ENCODE results near the gene TRPC4.

The TRPC4 gene

DNA sequence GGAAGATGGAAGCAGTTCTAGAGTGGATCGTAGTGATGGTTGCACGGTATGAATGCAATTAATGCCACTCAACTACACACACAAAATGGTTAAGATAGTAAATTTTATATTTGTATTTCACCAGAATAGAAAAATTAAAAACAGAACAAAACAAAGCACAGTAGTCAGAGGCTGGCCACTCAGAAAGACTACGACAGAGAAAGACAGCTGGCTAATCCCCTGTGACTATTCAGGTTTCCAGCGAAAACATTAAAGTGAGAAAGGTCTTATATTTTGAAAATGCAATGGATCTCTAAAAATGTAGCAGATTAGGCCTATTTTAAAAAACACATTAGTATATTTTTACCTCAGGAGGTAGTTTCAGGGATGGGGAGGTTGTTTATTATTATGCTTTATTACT is 139.7 kb downstream of the TRPC4 start:
- no peak for DNase-seq (ENCODE audit: low read depth in 1 of 2, low spot score in 1 of 2)

DNA sequence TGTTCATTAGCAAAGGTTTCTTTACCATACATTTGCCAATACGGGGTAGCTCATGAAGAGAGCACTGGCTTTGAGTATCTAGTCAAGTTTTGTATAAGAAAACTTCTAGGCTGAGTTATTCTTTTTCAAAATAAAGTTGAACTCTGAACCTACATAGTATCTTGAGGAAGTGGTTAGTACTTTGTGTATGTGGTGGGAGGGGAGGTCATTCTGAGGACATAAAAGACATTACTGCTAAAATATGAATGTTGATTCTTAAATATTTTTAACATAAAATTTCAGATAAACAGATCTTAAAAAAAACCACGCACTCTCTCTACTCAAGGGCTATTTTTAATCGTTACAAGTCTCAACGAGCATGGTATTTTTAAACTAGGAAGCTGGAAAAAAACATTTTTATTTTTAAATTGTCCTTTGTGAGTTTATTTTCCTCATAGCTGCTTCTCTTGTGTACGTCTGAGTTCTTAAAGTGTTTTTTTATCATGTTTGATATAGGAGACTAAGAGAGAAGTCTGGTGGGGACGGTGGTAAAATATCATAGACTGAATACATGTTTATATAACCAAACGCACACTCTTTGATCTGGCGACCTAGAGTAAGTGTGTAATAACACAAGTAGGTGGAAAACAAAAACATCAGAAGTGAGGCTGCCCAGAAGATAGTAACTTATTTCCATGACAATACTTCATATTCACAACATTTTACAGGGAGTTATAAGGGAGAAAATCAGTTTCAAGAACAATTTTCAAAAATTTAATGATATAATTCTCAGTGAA is 153.0 kb downstream of the TRPC4 start:
- DNase-seq (ENCODE audit: low read depth in 1 of 2, low spot score in 1 of 2) = no peak

- no peak for DNase-seq (ENCODE audit: low read depth in 1 of 2, low spot score in 1 of 2)
Observed at GRCh38 chr13:37715606-37716015, 154.0 kb downstream of the TRPC4 start.

GRCh38 chr13:37709318-37709717 is 160.3 kb downstream of the TRPC4 start:
- no peak for DNase-seq (ENCODE audit: low read depth in 1 of 2, low spot score in 1 of 2)

- DNase-seq (ENCODE audit: low read depth in 1 of 2, low spot score in 1 of 2) = no peak
Observed at GRCh38 chr13:37707739-37708500, 161.7 kb downstream of the TRPC4 start.

- DNase-seq (ENCODE audit: low read depth in 1 of 2, low spot score in 1 of 2) = no peak
Observed at GRCh38 chr13:37706041-37706440, 163.5 kb downstream of the TRPC4 start.

DNA sequence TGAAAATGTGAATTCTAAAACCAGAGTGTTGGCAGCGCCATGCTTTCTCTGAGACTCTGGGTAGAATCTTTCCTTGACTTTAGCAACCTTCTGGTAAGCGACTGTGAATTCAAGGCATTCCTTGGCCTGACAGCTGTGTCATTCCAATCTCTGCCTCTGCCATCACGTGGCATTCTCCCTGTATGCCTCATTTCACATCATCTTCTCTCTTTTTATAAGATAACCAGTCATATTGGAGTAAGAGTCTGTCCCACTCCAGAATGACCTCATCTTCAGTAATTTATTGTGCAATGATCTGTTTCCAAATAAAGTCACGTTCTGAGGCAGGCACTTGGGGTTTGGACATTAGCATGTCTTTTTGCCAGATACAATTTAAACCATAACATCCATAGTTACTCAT is 167.6 kb downstream of the TRPC4 start:
- no peak for DNase-seq (ENCODE audit: low read depth in 1 of 2, low spot score in 1 of 2)

DNA sequence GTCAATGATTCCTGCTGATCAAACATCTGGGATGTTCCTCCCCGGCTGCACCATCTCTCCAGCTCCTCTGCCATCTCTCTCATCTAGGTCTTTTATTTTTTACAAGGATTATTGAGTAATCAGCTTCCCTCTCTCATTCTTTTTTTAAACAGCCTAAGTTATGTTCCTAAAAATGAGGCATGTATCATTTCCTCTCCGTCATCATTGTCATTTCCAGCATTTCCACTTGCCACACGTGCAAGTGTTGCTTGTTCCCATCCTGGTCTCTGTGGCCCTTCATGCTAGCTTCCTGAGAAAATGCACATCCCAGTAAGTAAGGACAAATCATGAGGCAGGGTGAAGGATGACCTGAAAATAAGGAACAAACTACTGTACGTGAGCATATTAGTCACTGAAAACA is 168.3 kb downstream of the TRPC4 start:
- DNase-seq (ENCODE audit: low read depth in 1 of 2, low spot score in 1 of 2) = no peak

GRCh38 chr13:37700887-37701286 is 168.7 kb downstream of the TRPC4 start:
- DNase-seq (ENCODE audit: low read depth in 1 of 2, low spot score in 1 of 2) = no peak

DNA sequence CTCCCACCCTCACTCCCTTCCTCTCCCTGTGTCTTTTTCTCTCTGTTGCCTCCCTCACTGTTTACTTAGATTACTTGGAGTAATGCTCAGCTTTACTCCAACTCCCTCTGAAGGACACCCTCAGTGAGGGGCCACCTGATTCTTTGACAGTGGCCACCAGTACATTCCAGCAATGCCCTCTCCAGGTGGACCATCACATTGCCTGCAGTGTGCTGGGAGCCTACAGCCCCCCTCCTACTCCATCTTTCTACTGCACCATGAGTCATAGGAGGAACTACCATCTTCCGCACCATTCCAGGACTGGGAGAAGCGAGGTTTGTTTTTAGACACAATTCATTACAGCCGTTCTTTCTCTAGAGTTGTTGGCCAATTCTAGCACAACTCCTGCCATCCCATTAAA is 174.4 kb downstream of the TRPC4 start:
- DNase-seq (ENCODE audit: low read depth in 1 of 2, low spot score in 1 of 2) = no peak

- DNase-seq (ENCODE audit: low read depth in 1 of 2, low spot score in 1 of 2) = no peak
Observed at GRCh38 chr13:37690361-37690760, 179.2 kb downstream of the TRPC4 start.

DNA sequence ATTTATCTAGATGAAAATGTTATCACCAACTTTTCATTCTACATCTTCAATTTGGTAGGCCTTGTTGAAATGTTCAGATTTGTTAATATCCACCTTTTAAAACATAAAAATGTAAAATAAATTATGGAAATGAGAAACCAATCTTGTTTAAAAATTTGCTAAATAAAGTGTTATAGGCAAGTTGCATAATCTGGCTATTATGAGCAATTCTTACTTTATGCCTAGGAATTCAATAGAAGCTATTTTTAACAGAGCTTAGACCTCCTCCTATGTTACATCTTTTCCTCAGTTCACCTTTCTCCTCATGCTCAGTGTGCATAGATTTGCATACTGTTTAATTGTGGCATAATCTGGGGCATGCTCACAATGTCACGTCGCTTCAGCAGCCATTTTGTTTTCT is 183.1 kb downstream of the TRPC4 start:
- DNase-seq (ENCODE audit: low read depth in 1 of 2, low spot score in 1 of 2) = no peak

GRCh38 chr13:37685206-37685605 is 184.4 kb downstream of the TRPC4 start:
- DNase-seq (ENCODE audit: low read depth in 1 of 2, low spot score in 1 of 2) = no peak

GRCh38 chr13:37682496-37682895 is 187.1 kb downstream of the TRPC4 start:
- no peak for DNase-seq (ENCODE audit: low read depth in 1 of 2, low spot score in 1 of 2)

- no peak for DNase-seq (ENCODE audit: low read depth in 1 of 2, low spot score in 1 of 2)
Observed at GRCh38 chr13:37681281-37682032, 188.1 kb downstream of the TRPC4 start.

GRCh38 chr13:37680137-37680536 is 189.4 kb downstream of the TRPC4 start:
- DNase-seq (ENCODE audit: low read depth in 1 of 2, low spot score in 1 of 2) = no peak

DNA sequence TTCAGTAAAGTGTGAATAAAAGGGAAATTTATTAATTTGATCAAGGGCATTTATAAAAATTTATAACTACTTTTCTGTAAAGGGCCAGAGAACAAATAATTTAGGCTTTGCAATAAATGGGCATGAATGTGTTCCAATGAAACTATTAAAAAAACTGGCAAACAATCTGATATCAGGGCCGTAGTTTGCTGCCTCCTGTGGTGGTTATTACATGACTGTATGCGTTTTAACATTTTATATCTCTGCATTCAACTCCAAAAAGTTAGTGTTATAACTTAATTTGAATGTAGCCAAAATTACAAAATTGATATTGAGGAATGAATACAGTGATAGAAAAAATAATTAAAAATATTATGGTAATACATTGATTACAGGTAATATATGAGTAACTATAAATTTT is 190.5 kb downstream of the TRPC4 start:
- DNase-seq (ENCODE audit: low read depth in 1 of 2, low spot score in 1 of 2) = no peak

GRCh38 chr13:37669845-37670244 is 199.7 kb downstream of the TRPC4 start:
- no peak for DNase-seq (ENCODE audit: low read depth in 1 of 2, low spot score in 1 of 2)

- no peak for DNase-seq (ENCODE audit: low read depth in 1 of 2, low spot score in 1 of 2)
Observed at GRCh38 chr13:37667702-37668101, 201.9 kb downstream of the TRPC4 start.

DNA sequence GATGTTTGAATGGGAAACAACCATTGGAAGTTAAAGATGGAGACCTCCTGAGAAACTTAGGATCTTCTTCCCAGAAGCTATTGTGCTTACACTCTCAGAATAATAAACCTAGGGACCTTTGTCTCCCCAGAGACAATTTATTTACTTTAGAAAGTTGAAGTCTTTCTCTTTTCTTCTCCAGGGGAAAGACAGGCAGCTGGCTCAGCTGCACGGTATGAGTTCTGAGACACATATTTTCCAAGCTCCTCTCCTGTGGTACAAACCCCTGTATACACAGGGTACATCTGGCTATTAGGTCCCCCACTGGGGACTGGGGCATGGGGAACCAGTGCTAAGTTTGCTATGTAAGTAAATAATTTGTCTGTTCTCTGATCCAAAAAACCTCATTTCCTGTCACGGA is 203.5 kb downstream of the TRPC4 start:
- no peak for DNase-seq (ENCODE audit: low read depth in 1 of 2, low spot score in 1 of 2)

DNA sequence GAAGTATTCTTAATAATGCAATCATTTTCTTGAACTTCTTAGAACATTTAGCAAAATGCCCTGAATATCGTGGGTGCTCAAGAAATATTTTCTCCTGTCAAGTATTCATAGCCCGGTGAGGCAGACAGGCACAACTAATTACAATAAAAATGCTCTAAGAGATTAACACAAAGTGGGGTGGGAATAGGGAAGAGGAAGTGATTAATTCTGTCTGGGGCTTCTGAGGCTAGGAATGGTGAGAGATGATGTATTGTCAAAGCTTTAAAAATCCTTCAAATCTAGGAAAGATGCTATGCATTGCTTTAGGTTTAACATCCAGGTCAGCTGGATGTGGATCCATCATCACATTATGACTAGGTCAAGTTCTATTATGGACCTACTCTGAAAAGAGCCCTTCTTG is 204.2 kb downstream of the TRPC4 start:
- no peak for DNase-seq (ENCODE audit: low read depth in 1 of 2, low spot score in 1 of 2)

DNA sequence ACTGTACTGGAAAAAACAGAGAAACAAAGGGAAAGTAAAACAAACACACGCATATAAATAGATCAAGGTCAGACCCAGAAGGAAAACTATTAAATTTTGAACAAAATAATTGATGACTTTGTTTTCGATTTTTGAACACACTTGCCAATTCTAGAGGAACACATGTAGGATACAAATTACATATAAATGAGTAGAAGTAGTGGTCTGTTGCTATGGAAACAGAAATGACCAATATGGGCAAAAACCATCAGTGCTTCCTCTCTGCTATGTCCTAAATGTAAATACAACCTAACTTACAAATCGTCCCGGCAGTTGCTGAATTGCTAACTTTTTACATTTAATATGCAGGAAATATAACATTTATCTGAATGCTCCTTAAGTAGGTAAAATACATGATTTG is 205.8 kb downstream of the TRPC4 start:
- no peak for DNase-seq (ENCODE audit: low read depth in 1 of 2, low spot score in 1 of 2)

All from activated T-helper 1 cell treated with anti-CD3 and anti-CD28 coated beads, Interleukin-2, amount 50 U/mL, for 16 hours (primary cell).